ENCODE data around the gene GUCD1. TPM values are rescaled to one million over a fixed set of nuclear protein-coding genes. Genes with fewer than 3 reads are reported as not detected.

GUCD1 gene
- total and polyA plus RNA-seq, 2 of the 13 experiments (the other 11 are each of a cell fraction or from before 2014, with no cell fraction given): 128 to 245 TPM

GRCh38 chr22:24504956-24505736 is 49.8 kb downstream of the GUCD1 start (continued):
- TF ChIP-seq GRHL1 (CRISPR knock-in tag; conservative IDR thresholded peaks at IDR 0.05) (no peak), SPEN (CRISPR knock-in tag; IDR thresholded peaks at IDR 0.05; ENCODE audit: low read depth) (0 out of 2 replicates have a peak, but pooled peaks have one; percentile 29), KMT2B (CRISPR knock-in tag; IDR thresholded peaks at IDR 0.05) (no peak), NFATC3 (CRISPR knock-in tag; IDR thresholded peaks at IDR 0.05) (no peak), TIGD3 (CRISPR knock-in tag; IDR thresholded peaks at IDR 0.05; ENCODE audit: borderline replicate concordance) (no peak), ZFP62 (CRISPR knock-in tag; IDR thresholded peaks at IDR 0.05) (no peak), ZNF609 (CRISPR knock-in tag; IDR thresholded peaks at IDR 0.05; ENCODE audit: borderline replicate concordance) (peak; percentile 79; the same call in 1 of the 2 replicates), ZSCAN21 (CRISPR knock-in tag; IDR thresholded peaks at IDR 0.05; ENCODE audit: borderline replicate concordance) (no peak), MZF1 (CRISPR knock-in tag; IDR thresholded peaks at IDR 0.05; ENCODE audit: borderline replicate concordance) (no peak), ZNF207 (IDR thresholded peaks at IDR 0.05; ENCODE audit: borderline replicate concordance) (no peak), ZBTB10 (CRISPR knock-in tag; IDR thresholded peaks at IDR 0.05; ENCODE audit: borderline replicate concordance) (no peak), NPAS2 (CRISPR knock-in tag; IDR thresholded peaks at IDR 0.05; ENCODE audit: borderline replicate concordance) (no peak), MBD4 (IDR thresholded peaks at IDR 0.05; ENCODE audit: borderline replicate concordance, low read length) (no peak), ATRX (CRISPR knock-in tag; IDR thresholded peaks at IDR 0.05; ENCODE audit: borderline replicate concordance) (no peak), ELF3 (CRISPR knock-in tag; IDR thresholded peaks at IDR 0.05) (peak; percentile 69), MTA3 (CRISPR knock-in tag; IDR thresholded peaks at IDR 0.05) (no peak), IRX3 (CRISPR knock-in tag; IDR thresholded peaks at IDR 0.05; ENCODE audit: borderline replicate concordance, low read depth) (no peak), ZNF619 (CRISPR knock-in tag; IDR thresholded peaks at IDR 0.05) (no peak), RAD21 (CRISPR knock-in tag; IDR thresholded peaks at IDR 0.05) (no peak)
